HG03064 (cell line): ENCODE results near the gene NIN.

Experiments used
- ATAC-seq: cut with Tn5 transposase; IDR thresholded peaks from one replicate; pipeline ENCODE4 v1.9.1; 2021; ENCODE audit warnings: low read depth; ENCODE audit not compliant: unreplicated experiment

The NIN gene

DNA sequence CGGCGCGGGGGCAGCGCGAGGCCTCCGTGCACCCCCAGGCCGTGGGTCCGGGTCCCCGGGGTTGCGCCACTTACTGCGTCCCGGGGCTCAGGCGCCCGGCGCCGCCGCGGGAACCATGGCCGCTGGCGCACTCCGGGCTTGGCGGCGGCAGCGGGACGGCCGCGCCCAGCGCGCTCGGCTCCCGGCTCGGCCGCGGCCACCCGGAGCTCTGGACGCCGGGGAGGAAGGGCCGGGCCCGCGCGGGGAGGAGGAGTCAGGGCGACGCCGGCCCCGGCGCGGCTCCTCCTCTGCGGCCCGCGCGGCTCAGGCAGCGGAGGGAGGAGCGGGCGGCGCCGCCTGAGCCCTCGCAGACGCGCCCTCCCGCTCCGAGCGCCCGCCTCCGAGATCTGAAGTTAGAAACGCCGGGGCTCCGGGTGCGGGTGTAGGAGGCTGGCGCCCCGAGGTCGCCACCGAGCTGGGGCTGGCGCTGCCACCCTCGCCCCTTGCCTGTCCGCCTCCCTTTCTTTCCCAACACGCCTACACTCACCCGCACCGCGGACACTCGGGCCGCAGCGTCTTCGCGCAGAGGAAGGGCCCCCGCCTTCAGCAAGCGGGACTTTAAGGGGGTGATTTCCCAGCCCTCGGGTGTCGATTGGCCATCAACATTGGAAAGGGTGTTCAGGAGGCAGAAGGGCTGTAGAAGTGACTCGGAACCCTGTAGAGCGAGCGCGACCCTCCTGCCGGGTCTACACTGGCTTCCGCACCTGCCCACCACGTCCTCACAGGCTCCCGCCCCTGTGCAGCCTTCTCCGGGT lies at the start of gene NIN:
Gene NIN, minus strand, starts transcription at position 231 of the 794 bp plus-strand sequence. CDS start 9,106 bp downstream, outside the sequence.
- peak; percentile 74 for ATAC-seq

DNA sequence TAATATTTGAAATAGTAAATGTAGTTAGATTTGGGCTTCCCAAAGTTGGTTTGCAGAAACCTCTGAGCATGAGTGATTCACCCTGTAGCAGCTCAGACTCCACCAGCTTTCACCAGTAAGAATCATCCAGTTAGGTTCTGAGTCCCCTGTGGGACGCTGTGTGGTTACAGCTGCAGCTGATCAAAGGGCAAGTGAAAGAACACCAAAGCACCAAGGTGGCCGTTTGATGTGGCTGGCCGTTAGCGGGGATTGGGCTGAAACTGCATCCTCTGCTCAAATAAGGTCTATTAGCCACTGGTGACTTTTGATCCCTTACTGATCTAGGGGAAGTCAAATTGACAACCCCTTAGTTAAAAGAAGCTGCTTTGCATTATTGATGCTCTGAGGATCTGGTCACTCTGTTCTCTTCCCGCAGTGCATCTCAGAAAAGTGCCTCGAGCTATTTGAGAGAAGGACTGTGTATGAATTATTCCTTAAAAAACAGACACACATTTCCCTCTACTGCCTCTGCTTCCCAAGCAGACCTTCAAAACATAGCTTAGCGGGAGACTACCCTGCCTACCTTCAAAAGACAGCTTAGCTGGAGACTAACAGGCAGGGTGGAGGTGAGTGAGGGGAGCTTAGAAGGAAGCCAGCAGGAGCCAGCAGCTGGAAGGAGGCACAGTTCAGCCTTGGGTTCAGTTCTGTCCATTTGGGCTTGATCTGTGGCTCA lies 44.6 kb upstream of the NIN start:
- peak; percentile 93 for ATAC-seq

DNA sequence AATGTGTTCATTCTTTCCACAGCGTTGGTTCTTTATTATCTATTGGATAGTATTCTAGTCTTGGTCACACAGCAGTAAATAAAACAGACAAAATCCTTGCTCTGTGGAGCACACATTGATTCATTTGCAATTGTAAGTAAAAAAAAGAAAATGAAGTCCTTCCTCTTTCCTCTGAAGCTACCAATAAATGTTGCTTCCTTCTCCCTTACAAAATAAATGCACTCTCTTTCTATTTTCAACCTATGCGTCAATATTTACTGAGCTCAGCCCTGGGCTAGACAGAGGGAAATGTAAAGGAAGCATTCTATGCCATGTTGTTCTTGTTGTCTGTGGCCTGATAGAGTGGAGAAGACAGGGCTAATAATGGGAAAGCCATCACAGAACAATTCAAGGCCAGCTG lies 43.8 kb upstream of the NIN start:
- no peak for ATAC-seq

DNA sequence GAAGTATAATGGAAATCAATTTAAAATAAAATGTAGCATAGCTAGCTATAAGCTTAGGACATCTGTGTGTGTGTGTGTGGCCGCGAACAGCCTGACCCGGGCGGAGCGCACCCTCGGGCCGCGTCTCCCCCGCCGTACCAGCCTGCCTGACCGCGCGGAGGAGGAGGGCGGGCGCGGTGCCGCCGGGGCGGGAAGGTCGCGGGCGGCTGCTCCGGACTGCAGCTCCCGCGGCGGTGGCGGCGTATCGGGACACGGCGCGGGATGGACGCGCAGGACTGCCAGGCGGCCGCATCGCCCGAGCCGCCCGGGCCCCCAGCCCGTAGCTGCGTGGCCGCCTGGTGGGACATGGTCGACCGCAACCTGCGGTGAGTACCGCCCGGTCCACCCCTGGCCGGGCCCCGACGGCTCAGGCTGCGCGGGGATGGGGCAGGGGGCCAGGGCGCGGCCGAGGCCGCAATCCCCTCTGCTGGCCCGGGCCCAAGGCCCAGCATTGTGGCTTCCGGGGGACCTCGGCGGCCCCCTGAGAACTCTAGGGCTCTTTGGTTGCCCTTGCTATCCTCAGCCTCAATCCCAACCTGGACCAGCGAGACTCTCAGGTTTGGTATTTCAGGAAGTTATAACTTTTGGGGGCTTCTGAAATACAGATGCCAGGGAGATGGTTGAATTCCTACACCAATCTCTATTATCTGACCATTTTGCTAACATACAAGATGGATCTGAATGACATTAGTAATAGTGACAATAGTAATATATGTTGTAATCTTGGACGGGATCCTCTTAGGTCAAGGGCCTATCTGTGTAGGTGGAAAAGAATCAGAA lies 41.2 kb upstream of the NIN start, which contains the start of gene ABHD12B:
Gene ABHD12B, plus strand, starts transcription at position 140 of the 819 bp plus-strand sequence. Its CDS starts 122 bp downstream, at position 262.
- ATAC-seq: no peak

- no peak for ATAC-seq
These were observed 40.3 kb upstream of the NIN start for GRCh38 chr14:50871228-50871627.

DNA sequence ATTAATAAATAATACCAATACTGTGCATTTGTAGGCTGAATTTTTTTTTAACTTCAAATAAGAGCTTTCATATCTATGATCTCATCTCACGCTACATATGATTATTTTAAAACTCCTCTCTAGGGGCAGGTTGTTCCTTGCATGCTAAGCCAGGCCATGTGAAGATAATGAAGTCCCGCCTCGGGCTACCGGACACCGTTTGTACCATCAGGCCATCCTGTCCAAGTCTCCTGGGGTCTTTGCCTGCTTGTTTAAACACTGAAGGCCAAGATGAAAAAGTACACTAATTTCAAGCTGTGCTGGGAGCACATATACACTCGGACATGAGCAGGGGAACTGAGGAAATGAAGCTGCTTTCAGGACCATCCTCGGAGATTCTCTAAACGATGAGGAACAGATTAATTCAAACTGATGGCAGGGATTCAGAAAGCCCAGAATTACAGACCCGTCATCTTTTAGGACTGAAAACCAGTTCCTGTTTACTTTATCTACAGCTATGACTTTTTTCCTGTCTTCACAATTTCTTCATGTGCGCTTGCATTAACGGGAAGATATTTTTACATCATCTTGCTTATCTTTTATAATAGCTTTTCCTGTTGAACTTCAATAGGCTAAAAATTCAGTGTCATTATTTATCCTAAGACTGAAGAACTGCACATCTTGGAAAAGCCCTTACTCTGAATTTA lies 34.6 kb upstream of the NIN start:
- ATAC-seq: no peak

DNA sequence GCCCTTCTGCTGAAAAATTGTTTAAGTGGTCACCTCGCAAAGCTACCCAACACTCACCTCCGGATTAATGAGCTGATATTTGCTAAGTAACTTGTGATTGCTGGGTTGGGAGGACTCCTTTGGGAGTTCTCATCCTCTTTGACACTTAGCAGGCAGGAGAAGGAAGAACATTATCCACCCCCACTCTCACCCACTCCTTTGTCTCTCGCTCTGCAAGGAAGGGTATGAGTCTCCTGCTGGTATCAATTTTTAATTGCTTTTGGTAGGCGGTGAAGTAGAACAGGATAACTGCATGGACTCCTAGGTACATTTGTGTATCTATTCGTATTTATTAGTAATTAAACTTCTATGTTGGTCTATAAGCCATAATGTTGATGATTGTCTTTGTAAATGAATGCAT lies 34.0 kb upstream of the NIN start:
- no peak for ATAC-seq

- no peak for ATAC-seq
These were observed 33.3 kb upstream of the NIN start for GRCh38 chr14:50864237-50864636.

DNA sequence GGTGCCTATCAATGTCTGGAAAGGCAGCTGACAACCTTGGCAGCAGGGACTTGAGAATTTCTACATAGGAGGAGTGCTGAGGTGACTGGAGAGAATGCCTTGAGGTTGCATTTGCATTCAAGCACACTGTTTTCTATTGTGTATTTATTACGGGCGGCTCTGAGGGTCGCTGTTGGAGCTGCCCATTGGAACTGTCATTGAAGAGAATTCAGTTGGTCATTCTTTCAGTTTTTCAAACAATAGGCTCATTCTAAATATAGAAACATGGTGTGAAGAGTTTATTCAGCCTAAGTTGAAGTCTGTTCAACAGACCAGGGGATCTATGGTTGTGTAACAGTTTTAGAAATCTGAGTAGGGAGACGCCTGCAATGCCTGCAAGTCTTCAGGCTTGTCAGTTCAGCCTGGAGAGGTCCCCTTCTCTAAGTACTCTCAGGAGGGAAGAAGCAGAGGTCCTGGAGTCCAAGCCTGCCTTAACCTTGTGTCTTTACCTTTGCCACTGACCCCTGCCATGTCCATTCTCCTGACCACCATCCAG lies 31.1 kb upstream of the NIN start:
- no peak for ATAC-seq

DNA sequence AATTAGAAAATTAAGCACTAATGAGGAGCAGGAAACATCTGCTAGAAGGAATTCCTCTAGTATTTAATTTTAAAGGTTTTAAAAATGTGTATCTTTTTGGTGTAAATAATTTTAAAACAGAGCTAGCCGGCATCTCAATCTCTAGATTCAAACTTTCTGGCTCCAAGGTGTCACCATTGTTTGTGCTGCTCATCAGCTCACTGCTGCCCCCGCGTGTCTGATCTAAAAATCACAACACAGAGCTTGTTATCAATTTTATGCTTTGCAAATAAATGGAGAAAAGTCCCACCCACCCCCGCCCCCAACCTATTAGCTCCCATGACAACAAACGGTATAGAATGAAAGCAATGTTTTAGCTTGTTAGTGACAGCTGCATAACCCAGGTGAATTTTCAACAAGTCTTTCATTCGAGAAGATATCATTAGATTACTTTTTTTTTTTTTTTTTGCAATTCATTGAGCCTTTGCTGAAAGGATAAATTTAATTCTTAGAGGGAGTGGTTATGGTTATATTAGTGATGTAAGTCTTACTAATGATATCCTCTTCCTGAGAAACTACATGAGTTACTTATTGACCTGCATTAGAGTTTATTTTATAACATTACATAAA lies 29.6 kb upstream of the NIN start:
- ATAC-seq: no peak

GRCh38 chr14:50859296-50859624 lies 28.3 kb upstream of the NIN start:
- no peak for ATAC-seq

- ATAC-seq: no peak
These were observed 25.7 kb upstream of the NIN start for GRCh38 chr14:50856660-50857059.

DNA sequence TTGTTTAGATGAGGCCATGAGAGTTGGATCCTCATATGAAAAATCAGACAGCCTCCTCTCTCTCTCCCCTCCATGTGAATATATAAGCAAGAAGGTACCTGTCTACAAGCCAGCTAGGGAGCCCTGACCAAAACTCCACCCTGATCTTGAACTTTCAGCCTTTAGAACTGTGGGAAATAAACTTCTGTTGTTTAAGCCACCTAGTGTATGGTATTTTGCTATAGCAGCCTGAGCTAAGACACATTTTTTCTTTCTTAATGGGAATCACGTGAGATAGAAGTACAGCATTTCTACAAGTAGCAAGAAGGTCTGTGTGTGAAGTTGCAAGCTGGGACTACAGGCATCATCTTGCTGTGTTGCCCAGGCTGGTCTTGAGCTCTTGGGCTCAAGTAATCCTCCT lies 24.6 kb upstream of the NIN start:
- ATAC-seq: no peak

- ATAC-seq: no peak
These were observed 23.6 kb upstream of the NIN start for GRCh38 chr14:50854521-50854920.

DNA sequence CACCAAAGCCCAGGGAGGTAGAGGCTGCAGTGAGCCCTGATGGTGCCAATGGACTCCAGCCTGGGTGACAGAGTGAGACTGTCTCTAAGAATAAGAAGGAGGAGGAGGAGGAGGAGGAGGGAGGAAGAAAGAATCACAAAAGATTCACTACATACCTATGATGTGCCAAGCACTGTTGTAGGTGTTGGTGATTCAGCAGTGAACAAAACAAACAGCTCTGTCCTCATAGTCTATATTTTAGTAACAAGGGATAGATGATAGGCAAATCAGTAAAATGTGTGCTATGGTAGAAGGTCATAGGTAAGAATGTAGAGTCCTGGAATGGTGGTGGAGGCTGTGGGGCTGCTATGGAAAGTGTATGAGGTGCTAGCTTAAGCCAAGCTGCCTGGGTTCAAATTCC lies 22.9 kb upstream of the NIN start:
- no peak for ATAC-seq

- no peak for ATAC-seq
These were observed 15.4 kb upstream of the NIN start for GRCh38 chr14:50846226-50846880.

DNA sequence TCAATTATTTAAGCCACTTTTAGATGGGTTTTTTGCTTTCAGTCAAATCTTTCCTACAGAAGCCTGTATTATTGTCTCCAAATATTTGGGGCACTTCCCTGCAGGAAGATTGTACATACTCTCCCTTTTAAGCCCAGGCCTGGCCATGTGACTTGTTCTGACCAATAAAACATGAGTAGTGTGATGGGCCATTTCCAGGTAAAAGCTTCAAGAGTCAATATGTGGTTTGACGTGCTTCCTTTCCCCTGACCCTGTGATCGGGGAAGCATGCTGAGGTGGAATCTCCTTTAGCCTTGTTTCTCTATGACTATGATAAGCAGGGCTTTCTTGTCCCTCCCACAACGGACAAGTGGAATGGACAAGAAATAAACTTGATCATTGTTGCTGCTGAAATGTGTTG lies 14.2 kb upstream of the NIN start:
- no peak for ATAC-seq

DNA sequence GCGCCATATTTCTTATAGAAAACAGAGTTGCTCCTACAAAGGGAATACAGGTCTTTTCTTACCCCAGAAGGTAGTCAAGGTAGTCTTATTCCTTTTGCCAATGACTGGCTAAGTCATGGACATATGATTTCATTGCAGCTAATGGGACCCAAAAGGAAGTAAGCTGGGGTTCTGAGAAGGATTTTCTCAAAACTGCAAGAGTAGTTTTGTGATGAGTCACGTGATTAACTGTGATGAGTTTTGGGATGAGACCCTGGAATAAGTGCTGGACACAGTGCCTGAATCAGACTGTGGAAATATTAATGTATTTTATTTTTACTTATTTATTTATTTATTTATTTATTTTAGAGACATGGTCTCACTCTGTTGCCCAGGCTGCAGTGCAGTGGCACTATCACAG lies 13.4 kb upstream of the NIN start:
- ATAC-seq: no peak

DNA sequence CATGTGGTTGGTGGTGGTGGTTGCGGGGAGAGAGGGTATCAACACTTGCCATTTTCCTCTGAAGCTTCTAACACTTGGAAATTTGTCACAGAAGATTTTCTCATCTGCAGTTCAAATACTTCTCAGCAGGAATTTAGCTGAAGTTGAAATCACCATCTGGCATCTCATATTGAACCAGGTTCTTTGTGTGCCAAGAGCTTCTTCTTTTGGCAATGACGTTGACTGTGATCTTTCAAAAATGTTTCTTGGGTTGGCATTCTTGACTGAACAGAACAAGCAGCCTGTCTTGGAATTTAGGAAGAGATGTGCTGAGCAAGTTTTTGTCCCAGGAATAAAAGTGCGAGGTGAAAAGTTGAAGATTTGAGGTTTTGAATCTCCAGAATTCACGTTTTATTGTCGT lies 8.7 kb upstream of the NIN start:
- ATAC-seq: no peak

DNA sequence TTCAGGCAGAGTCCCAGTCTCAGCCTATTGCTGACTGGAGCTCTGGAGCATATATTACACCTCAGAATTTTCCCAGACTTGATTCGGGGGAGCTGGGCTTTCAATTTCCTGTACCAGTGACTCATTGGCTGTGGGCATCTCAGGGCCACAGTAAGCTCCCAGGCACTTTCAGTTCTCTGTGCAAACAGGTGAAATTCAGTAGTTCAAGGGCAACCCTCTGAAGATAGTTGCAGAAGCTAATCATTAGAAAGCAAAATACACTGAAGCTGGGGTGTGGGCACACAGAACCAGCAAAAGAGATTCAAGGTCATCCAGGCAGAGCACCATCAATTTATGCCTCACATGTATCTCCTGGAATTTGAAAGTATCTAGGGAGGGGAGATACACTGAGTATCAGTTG lies 8.1 kb upstream of the NIN start:
- ATAC-seq: no peak
